ENCODE data around the gene RNF150. TPM values are rescaled to one million over a fixed set of nuclear protein-coding genes. Genes with fewer than 3 reads are reported as not detected.

RNF150 gene
- total RNA-seq, 1 donor from 2014 or later = 56.1 TPM

DNA sequence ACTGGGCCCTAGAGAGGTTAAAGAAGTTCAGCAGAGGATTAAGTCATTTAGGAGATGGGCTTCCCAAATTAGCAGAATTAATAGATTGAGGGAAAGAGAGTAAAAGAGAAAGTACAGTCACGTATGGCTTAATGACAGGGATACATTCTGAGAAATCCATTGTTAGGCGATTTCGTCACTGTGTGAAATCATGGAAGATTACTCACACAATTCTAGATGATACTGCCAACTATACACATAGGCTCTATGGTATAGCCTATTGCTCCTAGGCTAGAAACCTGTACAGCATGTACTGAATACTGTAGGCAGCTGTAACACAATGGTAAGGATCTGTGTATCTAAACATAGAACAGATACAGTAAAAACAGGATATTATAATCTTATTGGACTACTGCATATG is 180.6 kb downstream of the RNF150 start:
- intact Hi-C loops (cut with DNase I) = no loop called here
- ATAC-seq = no peak
- no peak for DNase-seq (ENCODE audit: missing footprints)

- intact Hi-C loops (cut with DNase I) = no loop called here
- DNase-seq (ENCODE audit: missing footprints) (no peak), ATAC-seq (no peak)
These were observed 185.8 kb downstream of the RNF150 start for GRCh38 chr4:140947506-140947905.

DNA sequence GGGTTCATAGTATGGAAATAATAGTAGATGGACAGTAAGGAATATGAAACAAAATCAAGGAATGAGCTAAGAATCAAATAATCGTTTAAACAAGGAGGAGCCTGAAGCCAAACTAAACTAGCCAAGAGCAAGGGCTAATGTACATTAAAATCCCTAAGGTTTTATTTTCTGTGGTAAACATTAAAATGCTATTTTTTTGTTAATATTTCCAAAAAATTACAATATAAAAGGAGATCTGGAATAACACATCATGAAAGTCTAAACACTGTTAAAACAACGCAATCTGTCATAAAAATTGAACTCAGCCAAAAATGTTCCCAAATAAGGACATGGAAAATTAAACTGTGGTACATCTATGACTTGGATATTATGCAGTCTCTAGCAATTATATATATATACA is 188.2 kb downstream of the RNF150 start:
- DNase-seq (ENCODE audit: missing footprints) (no peak), ATAC-seq (no peak)
- intact Hi-C loops (cut with DNase I) = no loop called here

DNA sequence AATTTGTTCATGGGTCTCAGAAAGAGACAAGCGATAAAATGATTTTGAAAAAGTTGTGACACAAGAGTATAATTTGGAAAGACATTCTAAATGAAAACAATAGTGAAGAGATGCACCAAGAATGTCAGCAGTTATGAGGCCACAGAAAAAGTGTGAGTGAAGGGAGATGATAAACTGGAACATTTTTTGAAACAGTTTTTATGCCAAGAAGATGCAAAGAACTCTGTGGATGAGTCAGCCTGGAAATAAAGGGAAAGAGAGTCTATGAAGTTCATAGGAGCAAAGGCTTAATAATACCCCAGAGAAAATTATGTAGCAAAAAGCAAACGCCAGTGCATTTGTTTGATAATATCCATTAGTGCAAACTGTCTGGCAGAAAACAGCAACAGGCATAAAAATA is 188.7 kb downstream of the RNF150 start:
- ATAC-seq = no peak
- intact Hi-C loops (cut with DNase I) = no loop called here
- DNase-seq (ENCODE audit: missing footprints) = no peak

GRCh38 chr4:140944199-140944515 is 189.1 kb downstream of the RNF150 start:
- intact Hi-C loops (cut with DNase I) = no loop called here
- DNase-seq (ENCODE audit: missing footprints) (no peak), ATAC-seq (no peak)

DNA sequence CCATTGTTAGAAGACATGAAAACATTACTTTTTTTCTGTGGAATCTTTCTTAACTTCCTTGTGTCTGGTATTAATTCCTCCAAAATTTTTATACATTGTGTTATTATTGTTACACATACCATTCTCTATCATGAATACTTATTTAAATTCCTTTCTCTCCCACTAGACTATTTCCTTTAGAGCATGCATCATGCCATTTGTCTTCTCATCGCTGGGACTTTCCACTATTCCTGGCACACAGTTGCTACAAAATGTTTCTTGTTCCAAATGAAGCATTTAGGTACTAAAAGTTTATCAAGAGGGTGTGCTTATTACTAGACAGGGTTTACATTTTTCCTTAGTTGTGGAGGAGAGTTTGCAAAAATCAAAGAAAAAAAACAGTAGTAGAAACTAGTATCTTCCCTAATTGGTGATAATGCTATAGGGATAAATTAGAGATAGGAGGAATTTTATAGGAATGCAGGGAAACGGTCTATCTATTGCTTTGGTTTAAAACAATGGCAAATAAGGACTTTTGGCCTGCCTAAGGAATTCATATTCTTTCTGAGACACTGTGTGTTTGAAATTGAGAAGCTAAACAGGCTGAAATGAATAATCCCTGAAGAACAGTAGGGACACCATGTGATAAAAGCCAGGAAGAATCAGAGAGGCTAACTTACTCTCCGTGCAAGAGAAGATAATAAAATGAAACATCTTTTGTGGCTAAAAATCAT is 189.6 kb downstream of the RNF150 start:
- DNase-seq (ENCODE audit: missing footprints) (no peak), ATAC-seq (no peak)
- intact Hi-C loops (cut with DNase I) = no loop called here

DNA sequence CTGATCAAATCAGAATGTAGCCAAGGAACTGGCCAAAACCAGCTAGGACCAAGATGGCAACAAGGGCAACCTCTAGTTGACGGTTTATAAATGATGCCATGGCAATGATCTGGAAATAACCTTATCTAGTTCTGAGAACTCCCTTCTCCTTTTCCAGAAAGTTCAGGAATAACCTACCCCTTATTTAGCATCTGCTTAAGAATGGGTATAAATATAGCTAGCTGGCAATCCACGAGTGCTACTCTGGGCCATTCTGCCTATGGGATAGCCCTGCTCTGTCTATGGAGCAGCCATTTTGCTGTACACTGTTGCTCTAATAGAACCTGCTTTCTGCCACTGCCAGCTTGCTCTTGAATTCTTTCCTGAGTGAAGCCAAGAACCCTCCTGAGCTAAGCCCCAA is 192.7 kb downstream of the RNF150 start:
- intact Hi-C loops (cut with DNase I) = no loop called here
- DNase-seq (ENCODE audit: missing footprints) = no peak
- ATAC-seq = no peak

GRCh38 chr4:140937866-140938265 is 195.4 kb downstream of the RNF150 start:
- DNase-seq (ENCODE audit: missing footprints) = no peak
- no peak for ATAC-seq
- intact Hi-C loops (cut with DNase I) = loop anchor here (5.0 kb wide), 1 partner anchor 194 kb away; the partner anchor contains the start of gene RNF150

- intact Hi-C loops (cut with DNase I) = loop anchor here (5.0 kb wide), 1 partner anchor 197 kb away; the partner anchor contains the start of gene RNF150
- DNase-seq (ENCODE audit: missing footprints) (no peak), ATAC-seq (peak; percentile 67)
These were observed 198.0 kb downstream of the RNF150 start for GRCh38 chr4:140935254-140935653.

DNA sequence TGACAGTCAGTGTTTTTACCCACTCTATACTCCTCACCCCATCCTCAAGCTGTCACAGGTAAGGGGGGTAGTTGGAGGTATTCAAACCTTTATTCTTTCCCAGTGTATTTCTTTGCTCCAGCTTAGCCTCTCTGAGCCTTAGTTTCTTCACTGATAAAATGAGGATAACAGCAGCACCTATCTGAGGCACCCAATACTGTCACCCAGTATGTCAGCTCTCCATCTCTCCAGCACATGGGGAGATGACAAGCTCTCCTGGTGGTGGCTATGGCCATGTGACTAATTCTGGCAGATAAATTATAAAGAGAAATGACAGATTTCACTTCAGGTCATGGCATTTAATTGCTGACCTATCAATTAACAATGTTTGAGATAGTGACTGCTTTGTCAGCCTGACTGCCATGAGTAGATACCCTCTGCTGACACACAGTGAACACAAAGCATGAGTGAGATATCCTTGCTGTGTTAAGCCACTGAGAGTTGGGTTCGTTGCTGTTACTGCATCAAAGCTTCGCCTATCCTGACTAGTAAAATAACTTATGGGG is 200.7 kb downstream of the RNF150 start:
- ATAC-seq (no peak), DNase-seq (ENCODE audit: missing footprints) (no peak)
- intact Hi-C loops (cut with DNase I) = loop anchor here (5.0 kb wide), 1 partner anchor 40 kb away; no protein-coding TSS in a partner anchor

DNA sequence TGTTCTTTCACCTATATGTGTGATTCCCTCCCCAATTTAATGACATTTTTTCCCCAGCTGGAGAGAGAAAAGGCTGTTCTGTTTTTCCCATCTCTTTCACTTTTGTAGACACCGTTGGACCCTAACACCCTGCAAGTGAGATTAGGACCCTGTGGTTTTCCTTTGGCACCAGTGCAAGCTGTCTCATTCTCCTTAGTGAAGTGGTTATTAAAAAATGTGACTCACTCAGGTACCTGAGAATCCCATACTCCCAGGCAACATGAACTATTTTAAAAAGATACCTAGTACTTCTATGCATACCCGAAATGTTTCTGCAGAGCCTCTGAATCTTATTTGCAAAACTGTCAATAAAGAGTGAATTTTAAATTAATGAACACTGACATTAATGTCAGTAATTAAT is 201.4 kb downstream of the RNF150 start:
- no peak for DNase-seq (ENCODE audit: missing footprints)
- intact Hi-C loops (cut with DNase I) = loop anchor here (2.0 to 5.0 kb wide), 2 partner anchors 40 to 59 kb away; no protein-coding TSS in a partner anchor
- ATAC-seq = no peak

DNA sequence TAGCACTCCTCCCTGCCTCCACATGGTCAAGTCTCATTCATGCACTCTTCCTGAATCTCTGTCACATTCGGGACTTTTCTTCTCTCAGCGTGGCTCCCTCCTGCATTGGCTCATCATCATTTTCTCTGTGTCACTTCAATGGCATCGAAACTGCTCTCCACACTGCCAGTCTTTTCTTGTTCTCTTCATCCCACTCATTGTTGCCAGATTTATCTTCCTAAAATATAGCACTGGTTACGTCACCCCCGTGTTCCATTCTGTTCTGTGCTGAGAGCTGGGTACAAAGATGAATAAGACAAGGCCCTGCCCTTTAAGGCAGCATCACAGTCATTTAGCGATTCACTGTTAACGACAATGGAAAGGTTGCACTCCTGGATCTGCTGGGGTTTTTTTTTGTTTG is 202.7 kb downstream of the RNF150 start:
- DNase-seq (ENCODE audit: missing footprints) (no peak), ATAC-seq (peak; percentile 87)
- intact Hi-C loops (cut with DNase I) = loop anchor here (2.0 to 5.0 kb wide), 2 partner anchors 38 to 60 kb away; no protein-coding TSS in a partner anchor

- DNase-seq (ENCODE audit: missing footprints) (no peak), ATAC-seq (no peak)
- intact Hi-C loops (cut with DNase I) = loop anchor here (2.0 to 5.0 kb wide), 2 partner anchors 38 to 61 kb away; no protein-coding TSS in a partner anchor
These were observed 203.3 kb downstream of the RNF150 start for GRCh38 chr4:140930011-140930410.

DNA sequence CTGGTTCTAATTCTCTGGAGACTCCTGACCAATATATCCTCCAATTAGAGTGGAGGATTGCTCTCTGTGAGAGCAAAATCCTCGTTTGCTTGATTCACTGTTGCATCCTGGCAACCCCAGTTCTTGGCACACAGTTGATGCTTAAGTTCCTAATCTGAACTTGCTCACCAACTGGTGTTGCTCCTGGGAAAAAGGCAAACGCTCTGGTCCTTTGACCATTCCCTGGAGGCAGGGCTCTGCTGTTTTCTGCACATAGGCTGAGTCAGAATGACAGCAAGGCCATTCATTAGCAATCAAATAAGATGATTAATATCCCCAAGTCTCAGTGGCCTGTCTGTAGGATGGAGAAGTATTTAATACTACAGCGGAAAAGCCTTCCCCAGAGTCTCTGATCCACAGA is 204.4 kb downstream of the RNF150 start:
- no peak for ATAC-seq
- intact Hi-C loops (cut with DNase I) = no loop called here
- DNase-seq (ENCODE audit: missing footprints) = no peak

DNA sequence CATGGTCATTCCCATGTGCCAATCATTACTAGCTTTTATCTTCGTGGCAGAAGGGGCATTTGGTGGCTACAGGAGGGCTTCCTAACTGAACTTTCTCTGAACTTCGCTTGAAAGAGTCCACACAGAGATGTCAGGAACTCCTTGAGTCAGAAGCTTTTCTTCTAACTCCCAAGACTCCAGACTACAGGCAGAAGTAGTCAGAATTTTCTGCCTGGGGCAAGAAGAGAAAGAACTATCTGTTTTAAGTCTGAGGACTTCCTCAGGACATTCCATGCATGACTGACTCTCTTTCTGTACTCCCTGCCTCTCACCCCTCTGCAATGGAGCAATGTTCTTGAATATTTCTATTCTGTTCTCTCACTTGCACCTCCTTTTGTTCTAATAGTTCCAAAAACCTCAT is 206.6 kb downstream of the RNF150 start:
- intact Hi-C loops (cut with DNase I) = no loop called here
- DNase-seq (ENCODE audit: missing footprints) = no peak
- no peak for ATAC-seq

DNA sequence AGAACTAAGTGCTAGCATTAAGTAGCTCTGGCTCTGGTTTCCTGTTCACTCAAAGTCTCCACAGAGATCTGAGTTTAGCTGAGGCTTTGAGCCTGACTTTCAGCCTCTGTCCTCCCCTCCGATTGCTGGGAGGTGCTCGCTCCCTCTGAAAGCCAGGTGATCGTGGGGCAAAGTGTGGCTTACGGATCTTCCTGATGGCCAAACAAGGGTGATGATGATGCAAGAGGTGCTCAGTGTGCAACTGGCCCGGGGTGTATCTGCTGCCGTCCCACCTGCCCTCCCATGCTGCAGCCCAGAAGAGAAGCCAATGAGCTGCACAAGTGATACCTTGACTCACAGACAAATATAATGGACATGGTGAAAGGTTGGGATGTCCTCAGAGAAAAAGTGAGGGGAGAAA is 207.9 kb downstream of the RNF150 start:
- DNase-seq (ENCODE audit: missing footprints) = no peak
- ATAC-seq = no peak
- intact Hi-C loops (cut with DNase I) = no loop called here

- intact Hi-C loops (cut with DNase I) = no loop called here
- peak; percentile 26 for ATAC-seq
- DNase-seq (ENCODE audit: missing footprints) = no peak
These were observed 208.4 kb downstream of the RNF150 start for GRCh38 chr4:140924761-140925392.

- DNase-seq (ENCODE audit: missing footprints) (no peak), ATAC-seq (no peak)
- intact Hi-C loops (cut with DNase I) = no loop called here
These were observed 226.0 kb downstream of the RNF150 start for GRCh38 chr4:140906993-140907962.

- DNase-seq (ENCODE audit: missing footprints) = no peak
- intact Hi-C loops (cut with DNase I) = no loop called here
- no peak for ATAC-seq
These were observed 228.4 kb downstream of the RNF150 start for GRCh38 chr4:140904904-140905303.

Data from Right ventricle myocardium inferior (tissue), 1 donor.